B cell (primary cell): ENCODE data around the gene RBBP6.

ENCODE experiments used
- EZH2 ChIP-seq: IDR thresholded peaks from 2 replicates; pipeline ENCODE4 v1.6.1; 2012; ENCODE audit warnings: borderline replicate concordance, low read depth, mild to moderate bottlenecking, moderate library complexity, low read length; ENCODE audit not compliant: insufficient read depth, poor library complexity, severe bottlenecking
- TF ChIP-seq, protein P1 (sequence below): fragments of 200-600 bp; IDR thresholded peaks from one replicate; pipeline ENCODE4 v1.8.0; 2022; ENCODE audit warnings: antibody characterized with exemption, mild to moderate bottlenecking

DNA sequence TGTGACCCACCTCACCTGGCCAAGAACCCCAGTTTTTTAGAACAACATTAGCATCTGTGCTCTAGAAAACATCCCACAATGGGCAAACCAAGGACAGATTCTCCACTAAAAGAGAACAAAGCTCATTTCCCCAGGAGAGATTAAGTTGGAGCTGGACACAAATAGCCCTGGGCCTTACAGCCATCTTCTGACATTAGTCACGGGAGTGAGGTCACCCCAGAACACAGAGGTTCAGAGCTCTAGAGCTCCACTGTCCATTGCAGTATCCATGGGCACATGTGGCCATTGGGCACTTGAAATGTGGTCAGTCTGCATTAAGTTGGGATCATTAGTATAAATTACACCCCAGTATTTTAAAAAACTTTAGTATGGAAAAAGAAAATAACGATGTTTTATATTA lies 47.6 kb upstream of the RBBP6 start:
- TF ChIP-seq, protein P1, sequence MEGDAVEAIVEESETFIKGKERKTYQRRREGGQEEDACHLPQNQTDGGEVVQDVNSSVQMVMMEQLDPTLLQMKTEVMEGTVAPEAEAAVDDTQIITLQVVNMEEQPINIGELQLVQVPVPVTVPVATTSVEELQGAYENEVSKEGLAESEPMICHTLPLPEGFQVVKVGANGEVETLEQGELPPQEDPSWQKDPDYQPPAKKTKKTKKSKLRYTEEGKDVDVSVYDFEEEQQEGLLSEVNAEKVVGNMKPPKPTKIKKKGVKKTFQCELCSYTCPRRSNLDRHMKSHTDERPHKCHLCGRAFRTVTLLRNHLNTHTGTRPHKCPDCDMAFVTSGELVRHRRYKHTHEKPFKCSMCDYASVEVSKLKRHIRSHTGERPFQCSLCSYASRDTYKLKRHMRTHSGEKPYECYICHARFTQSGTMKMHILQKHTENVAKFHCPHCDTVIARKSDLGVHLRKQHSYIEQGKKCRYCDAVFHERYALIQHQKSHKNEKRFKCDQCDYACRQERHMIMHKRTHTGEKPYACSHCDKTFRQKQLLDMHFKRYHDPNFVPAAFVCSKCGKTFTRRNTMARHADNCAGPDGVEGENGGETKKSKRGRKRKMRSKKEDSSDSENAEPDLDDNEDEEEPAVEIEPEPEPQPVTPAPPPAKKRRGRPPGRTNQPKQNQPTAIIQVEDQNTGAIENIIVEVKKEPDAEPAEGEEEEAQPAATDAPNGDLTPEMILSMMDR: no peak
- no peak for TF ChIP-seq EZH2
